ENCODE results near the gene LBHD1. TPM values are rescaled to one million over a fixed set of nuclear protein-coding genes. Genes with fewer than 3 reads are reported as not detected.
"Not testable (repeated sequence)": the region's sequence is repeated elsewhere in the genome, so short reads cannot be mapped to it uniquely, and the experiment has no call there.

LBHD1 gene
- total RNA-seq, 1 experiment from 2014 or later = 4.5 TPM

DNA sequence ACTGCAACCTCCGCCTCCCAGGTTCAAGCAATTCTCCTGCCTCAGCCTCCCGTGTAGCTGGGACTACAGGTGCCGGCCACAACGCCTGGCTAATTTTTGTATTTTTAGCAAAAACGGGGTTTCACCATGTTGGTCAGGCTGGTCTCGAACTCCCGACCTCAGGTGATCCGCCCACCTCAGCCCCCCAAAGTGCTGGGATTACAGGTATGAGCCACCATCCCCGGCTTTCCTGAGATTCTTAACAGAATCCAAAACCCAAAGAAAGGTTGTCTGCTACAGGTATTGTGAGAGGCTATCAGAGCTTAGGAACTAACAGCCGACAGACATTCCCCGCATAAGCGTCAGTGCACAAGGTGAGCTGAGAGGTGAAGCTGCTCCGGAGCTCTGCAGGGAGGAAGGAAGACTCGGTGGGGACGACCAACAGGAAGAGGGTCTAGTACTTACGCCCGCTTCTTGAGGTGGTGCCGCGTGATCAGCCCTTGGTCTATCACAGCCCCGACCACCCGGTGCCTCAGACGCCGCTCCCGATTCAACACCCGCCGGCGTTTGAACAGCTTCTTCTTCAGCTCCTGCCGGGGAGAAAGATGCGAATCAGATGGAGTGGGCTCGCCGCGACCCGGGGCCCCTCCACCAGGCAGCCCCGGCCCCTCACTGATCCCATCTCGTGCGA lies 7.5 kb downstream of the LBHD1 start:
- H3K36me3 ChIP-seq (replicated peaks; ENCODE audit: control insufficient read depth, insufficient read depth, low read length) = peaks cover 20% of the 10 kb centered on the region
- DNase-seq = peak; percentile 88
- peak overlapping the region; percentile 79 for H3K4me3 ChIP-seq (ENCODE audit: insufficient read depth, low read depth, low read length)
- no peaks in the 10 kb centered on the region for H3K27me3 ChIP-seq (ENCODE audit: control insufficient read depth, insufficient read depth, low read length)

DNA sequence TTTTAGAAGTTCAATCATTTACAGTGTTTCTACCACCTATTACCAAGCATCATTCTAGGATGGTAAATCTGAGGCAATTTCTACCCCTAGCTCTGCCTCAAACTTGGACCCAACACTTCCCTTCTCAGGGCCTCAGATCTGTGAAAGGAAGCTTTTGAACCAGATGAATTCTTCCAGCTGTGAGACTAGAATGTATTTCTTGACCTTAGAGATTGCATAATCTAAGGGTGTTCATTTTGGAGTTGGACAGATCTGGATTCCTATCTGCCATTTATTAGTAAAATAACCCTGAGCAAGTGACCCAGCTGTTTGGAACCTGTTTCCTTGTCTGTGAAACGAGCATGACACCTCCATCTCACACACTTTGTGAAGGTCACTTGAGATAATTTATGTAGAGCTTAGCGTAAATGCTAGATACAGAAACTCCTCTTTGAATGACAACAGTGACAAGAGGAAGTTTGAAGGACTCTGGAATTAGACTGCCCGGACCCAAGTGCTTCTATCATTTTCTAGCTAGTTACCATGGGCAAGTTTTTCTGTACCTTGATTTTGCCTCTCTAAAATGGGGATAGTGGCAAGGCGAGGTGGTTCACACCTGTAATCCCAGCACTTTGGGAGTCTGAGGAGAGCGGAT lies 15.2 kb downstream of the LBHD1 start:
- H3K36me3 ChIP-seq (replicated peaks; ENCODE audit: control insufficient read depth, insufficient read depth, low read length) = no peaks in the 10 kb centered on the region

GRCh38 chr11:62654297-62654696 lies 17.8 kb downstream of the LBHD1 start:
- no peak for DNase-seq
- H3K4me3 ChIP-seq (ENCODE audit: insufficient read depth, low read depth, low read length) = no peak overlapping the region
- H3K27me3 ChIP-seq (ENCODE audit: control insufficient read depth, insufficient read depth, low read length) = no peaks in the 10 kb centered on the region
- peaks cover 6% of the 10 kb centered on the region for H3K36me3 ChIP-seq (replicated peaks; ENCODE audit: control insufficient read depth, insufficient read depth, low read length)

More for the DNA sequence above, 15.2 kb downstream of the LBHD1 start:
- no peak overlapping the region for H3K4me3 ChIP-seq (ENCODE audit: insufficient read depth, low read depth, low read length)
- DNase-seq = no peak
- H3K27me3 ChIP-seq (ENCODE audit: control insufficient read depth, insufficient read depth, low read length) = no peaks in the 10 kb centered on the region

DNA sequence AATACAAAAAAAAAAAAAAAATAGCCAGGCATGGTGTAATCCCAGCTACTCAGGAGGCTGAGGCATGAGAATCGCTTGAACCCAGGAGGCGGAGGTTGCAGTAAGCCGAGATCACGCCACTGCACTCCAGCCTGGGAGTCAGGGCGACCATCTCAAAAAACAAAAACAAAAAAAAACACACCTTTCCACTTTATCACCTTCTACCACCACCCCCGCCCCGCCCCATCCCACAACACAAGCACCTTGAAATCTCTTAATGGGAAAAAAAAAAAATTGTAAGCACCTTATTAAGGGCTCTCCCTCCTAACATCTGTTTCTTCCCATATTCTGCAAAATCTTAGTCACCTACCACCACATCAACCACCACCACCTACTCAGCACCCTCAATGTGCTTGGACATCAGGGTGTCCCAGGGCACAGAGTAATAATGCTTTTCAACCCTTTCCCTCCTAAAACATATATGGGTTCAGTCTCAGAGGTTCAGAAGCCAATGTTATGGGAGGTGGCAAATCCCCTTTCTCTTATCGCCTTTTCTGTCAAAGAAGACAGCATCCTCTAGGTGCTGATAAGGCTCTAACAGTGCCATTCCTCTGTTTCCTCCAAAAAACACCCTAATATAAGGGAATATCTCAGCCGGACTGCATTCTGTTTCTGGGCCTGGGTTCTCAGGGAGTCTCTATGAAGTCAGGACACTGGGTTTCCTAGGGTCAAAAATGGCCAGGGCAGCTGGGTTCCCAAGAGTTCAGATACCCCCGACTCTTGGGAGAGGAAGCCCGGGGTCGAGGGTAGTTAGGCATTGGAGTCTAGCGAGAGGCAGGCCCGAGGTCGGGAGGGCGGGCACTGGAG lies 19.7 kb downstream of the LBHD1 start:
- DNase-seq = no peak
- H3K27me3 ChIP-seq (ENCODE audit: control insufficient read depth, insufficient read depth, low read length) = no peaks in the 10 kb centered on the region
- H3K36me3 ChIP-seq (replicated peaks; ENCODE audit: control insufficient read depth, insufficient read depth, low read length) = peaks cover 8% of the 10 kb centered on the region
- H3K4me3 ChIP-seq (ENCODE audit: insufficient read depth, low read depth, low read length) = peak overlapping the region; percentile 71

- H3K27me3 ChIP-seq (ENCODE audit: control insufficient read depth, insufficient read depth, low read length); DNase-seq; H3K4me3 ChIP-seq (ENCODE audit: insufficient read depth, low read depth, low read length); H3K36me3 ChIP-seq (replicated peaks; ENCODE audit: control insufficient read depth, insufficient read depth, low read length): not testable (repeated sequence)
Observed at GRCh38 chr11:62650283-62650682, 21.8 kb downstream of the LBHD1 start.

DNA sequence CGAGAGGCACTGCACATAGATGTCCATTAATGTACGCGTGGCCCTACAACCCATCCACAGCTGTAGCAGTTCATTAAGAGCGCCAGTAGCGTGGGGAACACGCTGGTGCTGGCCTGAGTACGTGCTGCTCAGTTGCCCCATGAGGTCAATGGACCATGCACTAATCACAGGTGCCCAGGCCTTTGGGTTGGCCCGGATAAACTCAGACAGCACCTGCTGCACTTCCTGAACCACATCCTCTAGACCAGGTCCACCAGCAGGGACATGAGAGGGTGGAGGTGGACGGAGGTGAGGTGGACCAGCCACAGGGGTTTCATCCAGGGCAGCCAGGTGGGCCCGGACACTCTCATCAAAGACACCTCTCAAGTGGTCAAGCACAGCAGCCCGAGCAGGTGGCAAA lies 22.6 kb downstream of the LBHD1 start:
- H3K36me3 ChIP-seq (replicated peaks; ENCODE audit: control insufficient read depth, insufficient read depth, low read length) = peaks cover 9% of the 10 kb centered on the region
- no peak overlapping the region for H3K4me3 ChIP-seq (ENCODE audit: insufficient read depth, low read depth, low read length)
- no peak for DNase-seq

DNA sequence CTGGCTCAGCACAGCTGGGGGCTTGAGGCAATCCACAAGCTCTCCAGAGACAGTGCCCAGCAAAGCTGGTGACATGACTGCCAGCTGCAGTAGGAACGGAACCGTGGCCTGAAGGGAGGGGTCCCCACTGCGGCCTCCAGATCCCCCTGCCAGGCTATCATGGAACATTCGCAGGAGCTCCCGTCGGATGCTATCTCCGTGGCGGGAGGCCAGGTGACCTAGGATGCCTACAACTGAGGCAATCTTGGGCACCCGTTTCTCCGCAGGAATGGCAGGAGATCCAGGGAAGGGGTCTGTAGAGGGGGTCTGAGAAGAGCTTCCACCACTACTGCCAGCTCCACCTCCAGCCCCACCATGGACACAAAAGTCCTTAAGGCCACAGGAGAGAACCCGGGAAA lies 23.1 kb downstream of the LBHD1 start:
- H3K4me3 ChIP-seq (ENCODE audit: insufficient read depth, low read depth, low read length) = no peak overlapping the region
- H3K27me3 ChIP-seq (ENCODE audit: control insufficient read depth, insufficient read depth, low read length) = no peaks in the 10 kb centered on the region
- peaks cover 12% of the 10 kb centered on the region for H3K36me3 ChIP-seq (replicated peaks; ENCODE audit: control insufficient read depth, insufficient read depth, low read length)
- no peak for DNase-seq

More for the DNA sequence above, 22.6 kb downstream of the LBHD1 start:
- H3K27me3 ChIP-seq (ENCODE audit: control insufficient read depth, insufficient read depth, low read length) = no peaks in the 10 kb centered on the region

DNA sequence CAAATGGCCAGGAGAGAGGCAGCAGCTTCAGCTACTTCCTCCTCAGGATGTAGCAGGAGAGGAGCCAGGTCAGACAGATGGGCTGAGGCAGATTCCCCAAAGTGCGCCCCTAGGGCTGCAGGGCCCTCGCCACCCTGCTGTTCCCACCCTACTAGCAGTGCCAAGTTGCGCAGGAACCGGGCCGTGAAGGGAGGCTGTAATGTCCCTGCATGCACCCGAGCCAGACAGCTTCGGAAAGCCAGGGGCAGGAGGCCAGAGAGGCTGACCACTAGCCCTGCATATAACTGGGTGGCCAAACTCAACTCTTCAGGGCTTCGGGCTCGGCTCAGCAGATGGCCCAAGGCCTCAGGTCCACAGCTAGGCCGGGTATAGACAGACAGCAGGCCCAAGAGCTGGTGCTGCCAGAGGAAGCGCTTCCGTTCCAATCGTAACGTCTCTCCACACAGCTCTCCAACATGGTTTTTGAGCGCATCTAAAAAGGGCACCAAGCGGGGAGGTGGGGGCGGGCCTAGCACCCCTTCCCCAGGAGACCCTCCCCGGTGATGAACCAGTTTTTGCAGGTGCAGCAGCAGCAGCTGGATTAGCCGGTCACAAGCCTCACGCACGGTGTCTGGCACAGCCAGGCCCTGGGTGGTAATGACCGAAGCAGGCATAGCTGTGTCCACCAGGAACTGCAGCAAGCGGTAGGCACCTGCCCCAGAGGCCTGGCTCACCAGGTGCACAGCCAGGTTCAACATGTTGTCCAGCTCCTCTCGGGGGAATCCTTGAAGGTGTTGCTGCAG lies 23.7 kb downstream of the LBHD1 start:
- Histone ChIP-seq H3K4me3 (ENCODE audit: insufficient read depth, low read depth, low read length) (no peak overlapping the region), H3K36me3 (replicated peaks; ENCODE audit: control insufficient read depth, insufficient read depth, low read length) (peaks cover 12% of the 10 kb centered on the region), H3K27me3 (ENCODE audit: control insufficient read depth, insufficient read depth, low read length) (no peaks in the 10 kb centered on the region)
- no peak for DNase-seq

- H3K27me3 ChIP-seq (ENCODE audit: control insufficient read depth, insufficient read depth, low read length) = no peaks in the 10 kb centered on the region
- H3K36me3 ChIP-seq (replicated peaks; ENCODE audit: control insufficient read depth, insufficient read depth, low read length) = peaks cover 12% of the 10 kb centered on the region
- H3K4me3 ChIP-seq (ENCODE audit: insufficient read depth, low read depth, low read length) = no peak overlapping the region
- no peak for DNase-seq
Observed at GRCh38 chr11:62647609-62648005, 24.5 kb downstream of the LBHD1 start.

DNA sequence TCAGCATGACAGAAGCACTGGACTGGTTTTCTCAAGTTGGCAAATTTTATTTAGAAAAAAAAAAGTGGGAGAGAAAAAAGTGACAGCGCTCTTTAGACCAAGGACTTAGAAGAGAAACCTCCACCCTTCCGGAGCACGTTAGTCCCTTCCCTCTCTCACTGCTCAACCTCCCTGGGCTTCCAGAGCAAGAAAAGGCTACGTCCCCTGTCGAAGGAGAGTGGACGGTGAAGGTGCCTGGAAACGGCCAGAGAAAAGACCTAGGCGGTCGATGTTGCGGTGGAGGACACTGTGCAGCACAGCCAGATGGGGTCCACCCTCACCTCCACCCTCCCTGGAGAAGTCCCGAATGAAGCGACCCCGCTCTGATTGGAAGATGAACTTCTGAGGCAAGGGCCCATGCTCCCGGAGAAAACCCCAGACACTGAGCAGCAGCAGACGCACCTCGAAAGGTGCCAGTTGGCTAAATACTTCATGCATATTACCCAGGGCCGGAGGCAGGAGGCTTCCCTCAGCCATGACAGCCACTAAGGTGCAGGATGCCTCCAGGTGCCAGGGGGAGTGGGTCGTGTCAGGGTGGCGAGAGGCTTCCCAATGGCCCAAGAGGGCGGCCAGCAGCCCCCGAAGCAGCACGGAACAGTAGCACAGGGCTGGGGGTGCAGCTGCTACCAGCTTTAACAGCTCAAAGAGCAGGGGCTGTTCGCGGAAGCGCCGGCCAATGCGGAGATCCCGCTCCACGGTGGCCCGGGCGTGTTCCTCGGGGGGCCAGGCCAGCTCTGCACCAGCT lies 25.1 kb downstream of the LBHD1 start:
- Histone ChIP-seq H3K36me3 (replicated peaks; ENCODE audit: control insufficient read depth, insufficient read depth, low read length) (peaks cover 12% of the 10 kb centered on the region), H3K27me3 (ENCODE audit: control insufficient read depth, insufficient read depth, low read length) (no peaks in the 10 kb centered on the region), H3K4me3 (ENCODE audit: insufficient read depth, low read depth, low read length) (0 out of 2 replicates have a peak overlapping the region, but pooled peaks have one; percentile 2)
- DNase-seq = no peak

DNA sequence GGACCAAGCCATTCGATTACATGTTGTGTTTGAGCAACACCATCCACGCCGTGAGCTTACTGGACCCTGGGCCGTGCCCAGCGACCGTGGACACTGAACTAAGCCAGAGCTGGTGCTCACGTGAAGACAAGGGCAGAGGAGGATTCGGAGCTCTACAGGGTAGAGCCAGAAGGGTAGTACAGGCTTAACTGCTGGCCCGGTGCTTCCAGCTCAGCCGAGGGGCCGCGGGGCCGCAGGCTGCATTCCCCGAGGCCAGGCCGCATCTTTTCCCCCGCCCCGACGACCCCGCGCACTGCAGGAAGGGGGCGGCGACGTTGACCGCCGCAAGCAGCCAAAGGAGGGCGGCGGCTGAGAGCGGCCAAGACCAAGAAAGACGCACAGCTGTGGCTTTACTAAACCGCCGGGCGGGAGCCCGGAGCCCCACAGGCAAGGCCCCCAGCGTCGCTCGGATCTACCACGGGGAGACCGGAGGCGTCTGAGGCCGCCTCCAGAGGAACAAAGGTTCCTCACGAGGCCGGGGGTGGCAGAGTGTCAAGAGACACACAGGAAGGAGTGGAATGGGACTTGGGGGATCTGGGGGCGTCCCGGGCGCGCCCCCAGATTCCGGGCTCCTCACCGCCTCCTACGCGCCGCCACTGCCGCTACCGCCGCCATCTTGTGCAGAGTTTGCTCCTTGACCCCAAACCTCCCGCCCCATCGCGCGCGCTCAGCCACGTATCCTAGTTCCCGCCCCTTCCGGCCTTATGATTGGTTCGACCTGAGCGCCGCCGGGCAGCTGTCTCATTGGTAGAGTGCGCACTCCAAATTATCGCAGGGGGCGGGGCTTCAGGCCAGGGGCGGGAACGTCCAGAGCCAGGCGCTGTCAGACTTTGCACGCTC lies 25.9 kb downstream of the LBHD1 start, which contains the start of gene GANAB:
Gene GANAB, minus strand, starts transcription at position 668 of the 879 bp plus-strand sequence. Its CDS starts 14 bp downstream, at position 654.
- peaks cover 12% of the 10 kb centered on the region for H3K36me3 ChIP-seq (replicated peaks; ENCODE audit: control insufficient read depth, insufficient read depth, low read length)
- DNase-seq = peak; percentile 100

DNA sequence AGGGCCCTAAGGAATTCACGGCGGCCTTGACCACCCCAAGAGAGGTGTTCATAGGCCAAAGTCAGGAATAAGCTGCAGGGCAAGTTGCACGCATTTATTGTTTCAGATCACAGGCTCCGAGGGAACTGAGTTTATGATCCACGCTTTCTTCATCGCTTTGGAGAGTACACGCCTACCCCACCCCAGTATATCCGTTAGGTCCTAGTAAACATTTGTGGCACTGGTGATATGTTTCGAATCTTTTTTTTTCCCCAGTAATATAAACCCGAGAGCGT lies 26.5 kb downstream of the LBHD1 start:
- H3K27me3 ChIP-seq (ENCODE audit: control insufficient read depth, insufficient read depth, low read length) = no peaks in the 10 kb centered on the region
- no peak for DNase-seq
- peak overlapping the region; percentile 99 for H3K4me3 ChIP-seq (ENCODE audit: insufficient read depth, low read depth, low read length)
- H3K36me3 ChIP-seq (replicated peaks; ENCODE audit: control insufficient read depth, insufficient read depth, low read length) = peaks cover 12% of the 10 kb centered on the region

More for the DNA sequence above, 25.9 kb downstream of the LBHD1 start, which contains the start of gene GANAB:
- H3K4me3 ChIP-seq (ENCODE audit: insufficient read depth, low read depth, low read length) = peak within 1 kb of the TSS; percentile 99
- H3K27me3 ChIP-seq (ENCODE audit: control insufficient read depth, insufficient read depth, low read length) = no peaks in the 10 kb centered on the region

GRCh38 chr11:62644220-62644619 lies 27.8 kb downstream of the LBHD1 start:
- H3K27me3 ChIP-seq (ENCODE audit: control insufficient read depth, insufficient read depth, low read length) = no peaks in the 10 kb centered on the region
- no peak for DNase-seq
- no peak overlapping the region for H3K4me3 ChIP-seq (ENCODE audit: insufficient read depth, low read depth, low read length)
- H3K36me3 ChIP-seq (replicated peaks; ENCODE audit: control insufficient read depth, insufficient read depth, low read length) = peaks cover 11% of the 10 kb centered on the region
